NCI-H1417 treated with DMSO at 0.1 percent for 48 hours (cell line): ENCODE results near the gene ZNF23.

Source experiments
- DNase-seq: peaks from one replicate; lab custom pipeline; 2025; lab: John Stamatoyannopoulos, UW

The ZNF23 gene

DNA sequence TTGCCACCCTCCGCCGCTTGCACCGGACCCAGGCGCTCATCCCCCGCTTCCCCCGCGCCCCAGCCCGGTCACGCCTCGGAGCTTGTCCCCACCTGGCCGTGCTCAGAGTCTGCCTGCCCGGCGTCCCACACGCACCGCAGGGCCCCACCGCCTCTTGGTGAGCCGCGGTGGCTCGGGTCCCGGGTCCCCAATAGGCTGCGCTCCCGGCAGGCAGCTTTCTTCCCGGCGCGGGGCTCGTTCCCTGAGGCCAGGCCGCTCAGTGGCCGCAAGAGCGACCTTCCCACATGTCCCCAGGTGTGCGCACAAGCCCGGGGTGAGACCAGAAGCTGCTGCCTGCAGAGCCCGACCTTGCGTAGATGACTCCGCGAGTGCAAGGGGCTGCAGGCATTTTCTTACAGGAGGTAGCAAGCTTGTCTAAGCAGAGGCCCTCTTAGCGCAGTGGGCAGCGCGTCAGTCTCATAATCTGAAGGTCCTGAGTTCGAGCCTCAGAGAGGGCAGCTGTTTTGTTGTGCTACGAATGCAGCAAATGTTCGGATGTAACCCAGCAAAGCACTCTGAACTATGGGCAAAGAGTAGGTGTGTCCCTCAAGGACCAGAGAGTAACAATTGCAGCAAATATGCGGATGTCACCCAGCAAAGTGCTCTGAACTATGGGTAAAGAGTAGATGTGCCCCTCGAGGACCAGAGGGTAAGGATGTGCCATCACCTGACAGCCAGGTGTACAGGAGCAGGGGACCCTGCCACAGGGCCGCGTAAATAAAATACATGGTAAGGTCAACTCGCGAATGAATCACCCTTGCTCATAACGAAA lies 35.8 kb downstream of the ZNF23 start:
- DNase-seq, result peak; percentile 2

DNA sequence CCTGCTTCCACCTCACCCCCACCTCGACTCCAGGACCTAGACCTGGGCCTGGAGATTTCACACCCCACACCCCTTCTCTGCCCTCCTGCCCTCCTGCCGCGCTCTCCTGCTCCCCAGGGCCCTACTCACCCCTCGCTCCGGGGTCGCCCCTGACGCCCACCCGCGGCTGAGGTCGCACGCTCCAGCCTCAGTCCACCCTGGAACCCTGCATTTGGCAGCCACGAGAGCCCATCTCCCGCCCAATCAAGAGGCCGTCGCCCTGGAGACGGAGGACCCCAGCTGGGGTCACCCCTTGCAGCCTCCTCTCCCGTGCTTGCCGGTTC lies 36.3 kb downstream of the ZNF23 start:
- no peak for DNase-seq

DNA sequence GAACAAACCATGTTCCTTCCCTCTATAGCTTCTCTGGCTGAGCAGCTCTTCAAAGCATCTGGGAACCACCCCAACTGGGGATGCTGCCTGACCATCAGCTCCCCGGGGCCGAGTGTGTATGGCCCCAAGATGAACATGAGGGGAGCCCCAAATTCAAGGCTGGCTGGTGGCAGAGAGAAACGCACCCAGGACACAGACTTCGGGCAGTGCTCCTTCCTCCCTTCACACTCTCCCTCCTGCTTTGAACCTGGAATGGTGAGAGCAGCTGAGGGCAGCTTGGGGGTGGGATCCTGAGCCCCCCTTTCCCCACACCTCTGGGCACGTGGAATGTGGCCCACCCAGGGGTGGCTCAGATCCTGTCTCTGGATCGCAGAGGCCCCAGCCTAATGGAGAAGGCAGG lies 37.4 kb downstream of the ZNF23 start:
- no peak for DNase-seq

DNA sequence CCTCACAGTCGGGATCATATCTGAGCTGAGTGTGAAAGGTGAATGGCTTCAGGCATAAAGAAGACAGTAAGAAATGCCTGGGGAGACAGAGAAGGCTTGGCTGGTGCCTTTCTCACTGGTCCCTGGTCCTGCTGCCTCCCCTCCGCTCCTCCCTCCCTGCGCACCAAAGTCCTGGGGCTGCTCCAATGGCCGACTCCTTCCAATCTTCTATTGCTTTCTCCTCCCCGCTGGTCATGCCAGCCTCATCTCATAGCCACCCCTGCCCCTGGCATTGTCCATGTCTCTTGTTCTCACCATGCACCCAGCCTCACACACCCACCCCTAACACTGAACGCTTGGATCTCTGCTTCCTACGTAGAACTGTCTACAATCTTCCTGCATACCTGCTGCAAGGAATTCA lies 38.2 kb downstream of the ZNF23 start:
- no peak for DNase-seq

DNA sequence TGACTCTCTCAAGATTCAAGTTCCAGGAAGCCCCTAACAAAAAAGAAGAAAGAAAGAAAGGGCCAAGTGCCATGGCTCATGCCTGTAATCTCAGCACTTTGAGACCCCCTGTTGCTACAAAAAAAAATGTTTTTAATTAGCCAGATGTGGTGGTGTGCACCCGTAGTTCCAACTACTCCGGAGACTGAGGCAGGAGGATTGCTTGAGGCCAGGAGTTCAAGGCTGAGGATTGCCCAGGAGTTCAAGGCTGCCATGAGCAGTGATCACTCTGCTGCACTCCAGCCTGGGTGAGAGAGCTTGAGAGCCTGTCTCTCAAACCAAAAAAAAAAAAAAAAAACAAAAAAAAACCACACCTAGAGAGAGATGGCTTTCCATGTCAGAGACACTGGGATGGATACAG lies 39.0 kb downstream of the ZNF23 start:
- no peak for DNase-seq

DNA sequence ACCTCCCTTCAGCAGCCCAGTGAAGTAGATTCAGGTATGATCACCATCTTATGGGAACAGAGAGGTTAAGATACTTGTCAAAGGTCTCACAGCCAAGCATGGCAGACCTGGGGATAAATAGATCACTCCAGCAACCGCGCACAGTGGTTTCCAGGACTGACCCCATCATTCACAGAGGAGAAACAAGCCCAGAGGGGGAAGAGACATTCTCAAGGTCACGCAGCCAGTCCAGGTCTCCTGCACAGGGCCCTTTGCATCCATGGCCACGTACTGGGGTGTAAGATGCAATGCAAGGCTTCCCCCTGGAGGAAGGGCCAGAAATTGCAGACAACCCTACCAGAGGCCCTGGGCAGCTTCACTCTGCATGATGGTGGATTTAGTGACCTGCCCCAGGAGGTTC lies 40.1 kb downstream of the ZNF23 start:
- DNase-seq, result no peak

DNA sequence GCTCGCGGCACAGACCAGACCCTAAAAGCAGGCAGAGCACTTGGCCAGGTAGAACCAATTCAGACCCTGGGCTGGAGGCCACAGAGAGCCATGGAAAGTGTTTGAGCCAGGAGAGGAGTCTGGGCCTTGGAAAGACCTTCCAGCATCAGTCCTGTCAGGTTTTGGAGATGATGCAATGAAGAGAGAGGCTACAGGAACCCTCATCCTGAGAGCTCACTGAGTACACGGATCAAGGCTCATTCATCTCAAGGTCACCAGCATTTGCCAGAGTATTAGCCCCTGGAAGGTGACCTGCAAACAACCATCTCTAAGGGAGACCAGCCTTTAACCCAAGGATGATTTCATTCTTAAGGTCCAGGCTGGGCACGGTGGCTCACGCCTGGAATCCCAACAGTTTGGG lies 48.0 kb downstream of the ZNF23 start:
- no peak for DNase-seq

DNA sequence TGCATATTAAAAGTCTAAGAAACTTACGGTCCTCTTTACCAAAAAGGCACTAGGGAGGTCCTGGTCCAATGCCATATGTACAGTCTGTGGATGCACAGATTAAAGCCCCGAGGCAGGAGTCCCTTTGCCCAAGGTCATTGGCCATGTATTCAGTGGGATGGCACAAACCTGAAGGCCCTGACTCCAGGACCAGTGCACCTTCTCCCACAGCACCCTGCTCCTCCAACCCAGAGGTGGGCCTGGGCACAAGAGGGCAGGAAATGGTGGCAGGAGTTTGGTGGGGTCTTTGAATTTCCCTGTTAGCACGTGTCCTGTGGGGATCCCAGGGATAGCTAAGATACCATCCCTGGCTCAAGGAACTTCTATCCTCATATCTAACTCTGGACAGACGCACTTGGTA lies 48.7 kb downstream of the ZNF23 start:
- DNase-seq, result no peak

DNA sequence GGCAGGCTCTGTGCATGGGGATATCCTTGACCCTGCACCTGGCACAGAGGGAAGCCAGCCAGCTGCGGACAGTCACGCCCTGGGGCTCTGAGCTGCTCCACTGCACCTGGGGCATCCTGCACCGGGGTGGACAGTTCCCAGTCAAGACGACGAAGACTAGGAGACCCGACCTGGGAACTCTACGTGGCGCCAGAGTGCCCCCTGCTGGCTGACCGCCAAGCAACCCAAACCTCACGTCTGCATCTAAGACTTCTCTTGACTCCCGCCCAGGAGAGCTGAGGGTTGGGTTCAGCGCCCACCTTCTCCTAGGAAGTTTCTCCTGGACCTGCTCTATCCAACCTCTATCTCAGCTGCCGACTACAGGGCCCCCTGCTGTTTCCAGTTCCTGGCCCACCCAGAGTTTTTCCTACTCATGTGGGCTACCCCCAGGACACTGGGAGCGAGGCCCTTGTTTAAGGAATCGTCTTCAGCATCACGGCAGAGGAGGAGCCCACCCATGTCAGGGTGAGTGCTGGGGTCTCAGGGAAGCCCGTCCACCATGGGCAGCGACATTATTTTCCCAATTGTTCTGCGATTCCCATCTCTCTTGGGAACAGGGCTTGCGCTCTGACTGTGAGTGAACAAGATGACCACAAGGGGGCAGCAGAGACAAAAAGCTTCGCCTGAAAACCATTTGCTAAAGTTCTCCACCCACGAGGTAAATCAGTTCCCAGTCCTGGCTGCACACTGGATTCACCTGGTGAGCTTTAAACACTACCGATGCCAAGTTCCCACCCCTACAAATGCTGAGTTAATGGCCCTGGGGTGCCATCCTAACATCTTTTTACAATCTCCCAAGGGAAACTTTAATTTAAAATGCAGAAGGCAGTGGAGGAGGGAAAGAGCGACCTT lies 49.5 kb downstream of the ZNF23 start:
- peak; percentile 54 for DNase-seq

DNA sequence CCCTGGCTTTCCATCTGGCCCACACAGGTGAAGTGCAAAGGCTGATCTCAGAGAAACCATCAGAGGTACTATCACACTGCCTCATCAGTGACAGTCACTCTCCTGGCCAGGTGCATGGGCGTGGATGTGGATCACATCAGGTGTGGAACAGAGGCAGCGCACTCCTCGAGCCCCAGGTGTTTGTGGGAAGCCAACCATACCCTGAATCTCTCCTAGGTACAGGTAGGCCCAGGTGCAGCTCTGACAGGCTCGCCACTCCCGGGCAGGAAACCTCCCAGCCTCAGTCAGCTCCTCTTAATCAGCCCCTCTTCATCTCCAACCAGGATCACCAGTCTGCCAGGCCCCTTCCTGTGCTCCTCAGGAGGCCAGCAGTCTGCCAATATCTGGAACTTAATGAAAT lies 51.9 kb downstream of the ZNF23 start:
- DNase-seq, result no peak

DNA sequence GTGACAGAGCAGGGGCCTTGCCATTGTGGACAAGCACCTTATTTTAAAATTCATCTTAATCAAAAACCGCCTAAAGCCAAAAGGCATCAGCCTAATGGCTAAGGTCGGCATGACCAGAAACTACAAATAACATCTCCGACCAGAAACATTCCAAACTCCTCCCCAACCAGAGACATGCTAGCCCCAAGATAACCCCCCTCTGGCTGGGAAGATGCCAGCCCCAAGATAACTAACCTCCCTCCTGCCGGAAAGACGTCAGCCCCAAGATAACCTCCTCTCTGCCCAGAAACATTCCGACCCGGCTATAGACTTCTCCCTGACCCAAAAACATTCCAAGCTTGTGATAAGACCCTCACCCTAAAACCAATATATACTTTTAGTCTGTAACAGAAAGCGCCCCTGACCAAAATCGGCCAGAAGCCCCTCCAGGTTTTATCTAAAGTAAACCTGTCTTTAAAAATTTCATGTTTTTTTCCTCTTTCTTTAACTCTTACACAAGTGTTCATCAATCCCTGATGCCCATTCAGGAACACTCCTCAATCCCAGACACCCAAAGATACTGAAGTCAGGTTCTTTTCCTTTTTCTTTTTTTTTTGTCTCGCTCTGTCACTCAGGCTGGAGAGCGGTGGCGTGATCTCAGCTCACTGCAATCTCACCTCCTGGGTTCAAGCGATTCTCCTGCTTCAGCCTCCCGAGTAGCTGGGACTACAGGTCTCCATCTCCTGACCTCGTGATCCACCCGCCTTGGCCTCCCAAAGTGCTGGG lies 52.9 kb downstream of the ZNF23 start:
- no peak for DNase-seq

DNA sequence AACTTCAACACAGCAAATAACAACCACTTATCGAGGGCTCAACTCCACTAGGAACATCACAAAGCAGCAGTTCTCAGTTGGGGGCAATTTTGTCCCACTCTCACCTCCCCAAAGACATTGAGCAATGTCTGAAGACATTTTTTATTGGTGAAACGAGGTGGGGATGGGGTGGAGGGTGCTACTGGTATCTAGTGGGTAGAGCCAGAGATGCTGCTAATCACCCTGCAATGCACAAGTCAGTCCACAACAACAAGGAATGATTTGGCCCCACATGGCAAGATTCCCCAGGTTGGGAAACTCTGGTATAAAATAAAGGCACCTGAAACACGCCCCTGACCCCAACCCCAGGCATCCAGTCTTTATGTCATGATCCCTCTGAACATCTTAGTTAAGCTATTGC lies 53.5 kb downstream of the ZNF23 start:
- no peak for DNase-seq

DNA sequence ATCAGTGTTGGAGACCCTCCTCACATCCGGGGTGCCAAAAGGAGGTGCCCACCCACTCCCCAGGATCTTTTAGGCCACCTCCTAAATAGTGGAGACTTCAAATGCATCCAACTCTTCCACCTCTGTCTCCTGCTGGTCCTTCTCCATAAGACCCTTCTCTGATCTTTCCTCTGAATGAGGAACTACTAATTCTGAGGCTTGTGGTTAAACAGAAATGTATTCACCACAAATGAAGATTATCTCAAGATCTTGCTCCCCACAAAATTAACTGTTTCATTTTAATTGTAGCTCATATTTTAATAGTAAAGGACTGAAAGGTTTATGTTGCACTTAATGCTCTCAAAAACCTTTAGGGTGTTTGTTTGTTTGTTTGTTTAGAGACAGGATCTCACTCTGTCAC lies 54.3 kb downstream of the ZNF23 start:
- DNase-seq, result no peak

DNA sequence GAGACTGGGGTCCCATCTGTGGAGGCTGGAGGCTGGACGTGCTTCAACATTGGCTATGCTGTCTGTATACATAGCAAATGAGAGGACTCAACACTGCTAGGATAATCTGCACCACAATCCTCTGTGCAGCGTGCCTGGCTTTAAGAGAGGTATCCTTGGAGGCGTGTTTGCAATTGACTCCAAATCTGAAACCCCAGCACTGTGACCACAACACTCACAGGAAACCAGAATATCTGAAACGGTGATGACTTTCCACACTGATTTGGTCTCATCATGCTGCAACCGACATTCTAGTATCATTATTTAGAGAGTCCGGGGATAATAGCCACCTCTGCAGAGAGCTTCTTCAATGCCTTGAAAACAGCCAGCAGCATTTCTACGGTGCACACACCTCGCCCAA lies 55.3 kb downstream of the ZNF23 start:
- DNase-seq, result no peak

DNA sequence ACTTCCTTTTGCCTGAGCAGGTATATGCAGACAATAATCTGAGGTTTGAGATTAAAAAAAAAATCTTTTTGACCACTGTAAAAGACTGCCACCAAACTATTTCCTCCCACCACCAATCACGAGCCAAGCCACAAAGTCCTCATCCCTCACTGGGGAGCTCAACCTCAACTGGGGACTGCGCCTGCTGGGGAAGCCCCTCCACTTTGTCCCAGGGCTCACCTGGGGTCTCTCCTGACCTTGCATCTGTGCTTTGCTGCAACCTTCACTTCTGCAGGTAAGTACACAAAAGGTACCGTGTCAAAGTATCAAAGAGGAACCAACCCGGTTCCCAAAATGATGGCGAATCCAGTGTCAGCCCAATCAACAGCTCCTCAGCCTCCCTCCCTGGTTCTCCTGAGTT lies 55.7 kb downstream of the ZNF23 start:
- DNase-seq, result no peak

DNA sequence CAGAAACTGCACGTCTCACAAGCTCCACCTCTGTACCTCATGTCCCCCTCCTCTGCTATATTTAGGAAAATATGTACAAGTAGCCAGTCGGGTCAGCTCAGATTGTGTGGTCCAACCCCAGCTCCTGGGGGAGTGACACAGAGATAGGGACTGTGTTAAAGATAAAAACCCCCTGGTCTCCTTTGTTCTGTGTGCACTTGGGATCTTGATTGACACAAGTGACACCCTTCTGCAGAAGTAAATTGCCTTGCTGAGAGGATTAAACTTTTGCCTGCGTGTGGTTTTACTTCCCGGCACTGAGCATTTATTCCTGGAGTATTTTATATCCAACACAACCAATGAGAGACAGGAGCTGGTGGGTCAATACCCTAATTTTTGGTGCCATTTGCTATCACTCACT lies 57.7 kb downstream of the ZNF23 start:
- DNase-seq, result no peak

DNA sequence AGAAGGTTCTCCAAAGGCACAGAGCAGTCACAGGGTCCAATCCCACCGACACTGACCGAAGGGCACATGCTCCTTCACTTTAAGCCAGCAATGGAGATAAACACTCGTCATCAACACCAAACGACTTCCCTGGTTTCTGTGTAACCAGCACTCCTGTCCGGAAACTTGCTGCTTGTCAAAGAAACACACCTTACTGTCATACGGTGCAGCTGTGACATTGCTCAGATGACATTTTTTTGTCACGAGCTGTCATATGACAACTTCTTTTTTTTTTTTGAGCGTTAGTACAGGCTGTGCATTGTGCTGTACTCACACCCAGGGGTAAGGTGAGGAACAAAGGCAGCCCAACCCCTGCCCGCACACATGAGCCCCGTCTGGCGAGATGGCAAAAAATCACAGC lies 59.4 kb downstream of the ZNF23 start:
- DNase-seq, result no peak

DNA sequence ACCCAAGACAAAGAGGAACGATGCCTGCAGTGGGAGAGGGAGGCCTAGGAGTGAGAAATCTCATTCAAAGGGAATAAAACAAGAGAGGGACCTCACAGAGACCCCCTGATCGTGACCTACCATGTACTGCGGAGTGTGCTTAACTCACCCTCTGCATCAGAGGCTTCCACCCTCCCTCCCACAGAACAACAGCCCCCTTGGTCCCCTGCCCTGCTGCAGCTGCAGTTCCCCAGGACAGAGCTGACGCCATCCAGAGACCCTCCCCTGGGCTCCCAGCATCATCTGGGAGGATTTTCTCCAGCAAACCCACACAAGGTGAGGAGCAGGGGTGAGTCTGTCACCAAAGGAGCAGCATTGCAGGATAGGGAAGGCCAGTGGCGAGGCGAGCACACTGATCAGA lies 60.0 kb downstream of the ZNF23 start:
- DNase-seq, result no peak

DNA sequence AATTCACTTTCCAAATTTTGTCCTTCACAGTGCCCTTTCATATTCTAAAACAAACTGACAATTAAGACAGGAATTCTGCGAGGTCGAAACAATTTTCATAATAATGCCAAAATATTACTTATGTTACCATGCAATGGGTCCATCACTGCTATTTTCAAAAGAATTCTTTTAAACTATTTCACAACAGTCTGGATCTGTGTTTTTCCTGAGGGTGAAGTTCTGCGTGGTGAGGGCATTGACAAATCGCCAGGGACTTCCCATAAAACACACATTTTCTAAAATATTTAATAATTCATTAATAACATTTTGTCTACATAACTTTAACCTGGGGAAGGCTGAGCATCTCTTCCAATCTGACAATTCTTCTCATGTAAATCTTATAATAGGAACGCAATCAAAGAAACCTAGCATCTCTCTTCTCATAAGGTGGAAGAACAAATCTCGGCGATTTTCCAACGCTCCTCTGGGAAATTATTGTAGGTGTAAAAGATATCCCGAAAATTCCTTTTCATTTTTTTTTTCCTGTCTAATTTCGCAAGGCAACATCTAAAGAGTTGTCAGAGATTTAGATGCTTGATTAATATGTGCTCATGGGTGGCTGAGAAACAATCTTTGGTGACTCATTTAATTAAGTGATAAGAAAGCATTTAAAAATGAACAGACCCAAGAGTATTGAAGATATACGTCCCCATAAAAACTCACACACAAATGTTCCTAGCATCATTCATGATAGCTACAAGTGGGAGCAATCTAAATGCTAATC lies 62.1 kb downstream of the ZNF23 start:
- no peak for DNase-seq
